Measurements from ENCODE around the gene PCDHB6. TPM values are rescaled to one million over a fixed set of nuclear protein-coding genes. Genes with fewer than 3 reads are reported as not detected.
"Not testable (repeated sequence)": the region's sequence is repeated elsewhere in the genome, so short reads cannot be mapped to it uniquely, and the experiment has no call there.

PCDHB6 gene
- total RNA-seq, 4 donors from 2014 or later = 0.14 to 0.32 TPM; not detected in 2

DNA sequence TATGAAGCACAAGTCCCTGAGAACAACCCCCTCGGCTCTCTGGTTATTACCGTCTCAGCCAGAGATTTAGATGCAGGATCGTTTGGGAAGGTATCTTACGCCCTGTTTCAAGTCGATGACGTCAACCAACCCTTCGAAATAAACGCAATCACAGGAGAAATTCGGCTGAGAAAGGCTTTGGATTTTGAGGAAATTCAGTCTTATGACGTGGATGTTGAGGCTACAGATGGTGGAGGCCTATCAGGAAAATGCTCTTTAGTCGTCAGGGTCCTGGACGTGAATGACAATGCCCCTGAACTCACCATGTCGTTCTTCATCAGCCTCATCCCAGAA lies 1.1 kb downstream of the PCDHB6 start:
- in situ Hi-C loops (cut with MboI; ENCODE audit: low pct_ligation_motif_present in 1 of 4, low pct_unique_long_range_greater_than_20kb in 1 of 4, low sequenced_read_pairs in 3 of 4) = no loop called here
- intact Hi-C loops (cut with DNase I; ENCODE audit: low total_unique reads) = no loop called here
- 59% methylated on average over 13 of the region's 13 CpGs; no CpG with 5 or more reads in 1 of the 2 donors for WGBS, 2 donors (ENCODE audit: low coverage in 1 of 2)

DNA sequence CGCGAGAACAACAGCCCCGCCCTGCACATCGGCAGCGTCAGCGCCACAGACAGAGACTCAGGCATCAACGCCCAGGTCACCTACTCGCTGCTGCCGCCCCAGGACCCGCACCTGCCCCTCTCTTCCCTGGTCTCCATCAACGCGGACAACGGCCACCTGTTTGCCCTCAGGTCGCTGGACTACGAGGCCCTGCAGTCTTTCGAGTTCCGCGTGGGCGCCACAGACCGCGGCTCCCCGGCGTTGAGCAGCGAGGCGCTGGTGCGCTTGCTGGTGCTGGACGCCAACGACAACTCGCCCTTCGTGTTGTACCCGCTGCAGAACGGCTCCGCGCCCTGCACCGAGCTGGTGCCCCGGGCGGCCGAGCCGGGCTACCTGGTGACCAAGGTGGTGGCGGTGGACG lies 1.8 kb downstream of the PCDHB6 start:
- H3K36me3 ChIP-seq; in situ Hi-C loops (cut with MboI; ENCODE audit: low pct_ligation_motif_present in 1 of 4, low pct_unique_long_range_greater_than_20kb in 1 of 4, low sequenced_read_pairs in 3 of 4); intact Hi-C loops (cut with DNase I; ENCODE audit: low total_unique reads); H3K27ac ChIP-seq; H3K4me3 ChIP-seq; DNase-seq; H3K27me3 ChIP-seq; H3K4me1 ChIP-seq: not testable (repeated sequence)
- 67% methylated on average over 32 of the region's 41 CpGs; no CpG with 5 or more reads in 1 of the 2 donors for WGBS, 2 donors (ENCODE audit: low coverage in 1 of 2)
- H3K9me3 ChIP-seq = peaks cover 18 to 39% of the 10 kb centered on the region in 2 donors

More for the DNA sequence above, 1.1 kb downstream of the PCDHB6 start:
- DNase-seq = no peak
- Histone ChIP-seq H3K27me3 (no peaks in the 10 kb centered on the region), H3K4me3 (no peak overlapping the region), H3K27ac (no peak overlapping the region), H3K4me1 (no peaks in the 10 kb centered on the region), H3K36me3 (no peaks in the 10 kb centered on the region), H3K9me3 (peaks cover 15 to 34% of the 10 kb centered on the region in 2 donors)
- no peak for TF ChIP-seq POLR2AphosphoS5 (IDR thresholded peaks at IDR 0.05)
- no peak for TF ChIP-seq POLR2A (IDR thresholded peaks at IDR 0.05)
- TF ChIP-seq EP300 (IDR thresholded peaks at IDR 0.05; ENCODE audit: low read depth) = no peak
- TF ChIP-seq CTCF (IDR thresholded peaks at IDR 0.05) = no peak

DNA sequence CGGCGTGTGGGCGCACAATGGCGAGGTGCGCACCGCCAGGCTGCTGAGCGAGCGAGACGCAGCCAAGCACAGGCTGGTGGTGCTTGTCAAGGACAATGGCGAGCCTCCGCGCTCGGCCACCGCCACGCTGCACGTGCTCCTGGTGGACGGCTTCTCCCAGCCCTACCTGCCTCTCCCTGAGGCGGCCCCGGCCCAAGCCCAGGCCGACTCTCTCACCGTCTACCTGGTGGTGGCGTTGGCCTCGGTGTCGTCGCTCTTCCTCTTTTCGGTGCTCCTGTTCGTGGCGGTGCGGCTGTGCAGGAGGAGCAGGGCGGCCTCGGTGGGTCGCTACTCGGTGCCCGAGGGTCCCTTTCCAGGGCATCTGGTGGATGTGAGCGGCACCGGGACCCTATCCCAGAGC lies 2.2 kb downstream of the PCDHB6 start:
- H3K27me3 ChIP-seq; DNase-seq; H3K4me1 ChIP-seq; H3K36me3 ChIP-seq; intact Hi-C loops (cut with DNase I; ENCODE audit: low total_unique reads); H3K4me3 ChIP-seq; H3K27ac ChIP-seq; in situ Hi-C loops (cut with MboI; ENCODE audit: low pct_ligation_motif_present in 1 of 4, low pct_unique_long_range_greater_than_20kb in 1 of 4, low sequenced_read_pairs in 3 of 4): not testable (repeated sequence)
- WGBS, 2 donors (ENCODE audit: low coverage in 1 of 2) = 72% methylated on average over 19 of the region's 36 CpGs; no CpG with 5 or more reads in 1 of the 2 donors
- peaks cover 21 to 43% of the 10 kb centered on the region in 2 donors for H3K9me3 ChIP-seq

DNA sequence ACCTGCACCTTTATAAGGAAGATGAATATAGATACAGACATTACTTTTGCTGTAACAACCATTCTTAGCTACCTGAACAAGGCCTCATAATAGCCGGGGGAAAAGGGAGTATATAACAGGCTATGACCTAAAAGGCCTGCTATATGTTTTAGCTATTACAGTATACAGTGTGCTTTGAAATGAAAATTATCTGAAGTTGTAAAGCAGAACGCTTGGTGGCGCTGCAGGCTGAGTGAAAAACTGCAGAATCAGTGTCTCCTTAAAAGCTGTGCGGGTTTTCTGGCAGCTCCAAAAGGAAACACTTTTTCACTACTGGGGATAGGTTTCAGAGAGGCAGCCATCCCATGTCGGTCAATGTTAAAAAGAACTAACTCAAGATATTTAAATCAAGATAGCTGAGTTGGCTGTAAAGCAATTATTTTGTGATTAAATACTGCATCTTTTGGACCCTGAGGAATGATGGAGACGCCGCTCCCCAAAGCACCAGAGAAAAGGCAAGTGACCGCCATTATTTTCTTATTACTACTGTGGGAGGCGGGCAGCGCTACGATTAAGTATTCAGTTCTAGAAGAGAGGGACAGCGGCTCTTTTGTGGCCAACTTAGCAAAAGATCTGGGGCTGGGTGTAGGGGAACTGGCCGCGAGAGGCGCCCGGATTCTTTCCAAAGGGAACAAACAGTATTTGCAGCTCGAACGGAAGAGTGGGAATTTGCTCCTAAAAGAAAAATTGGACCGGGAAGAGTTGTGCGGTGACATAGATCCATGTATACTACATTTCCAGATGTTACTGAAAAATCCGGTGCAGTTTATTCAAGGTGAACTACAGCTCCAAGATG lies 5.9 kb downstream of the PCDHB6 start:
- TF ChIP-seq CTCF (IDR thresholded peaks at IDR 0.05) = no peak
- TF ChIP-seq POLR2A (IDR thresholded peaks at IDR 0.05) = no peak
- no peak for TF ChIP-seq EP300 (IDR thresholded peaks at IDR 0.05; ENCODE audit: low read depth)
- in situ Hi-C loops (cut with MboI; ENCODE audit: low pct_ligation_motif_present in 1 of 4, low pct_unique_long_range_greater_than_20kb in 1 of 4, low sequenced_read_pairs in 3 of 4) (no loop called here), intact Hi-C loops (cut with DNase I; ENCODE audit: low total_unique reads) (no loop called here)
- Histone ChIP-seq H3K27me3 (no peaks in the 10 kb centered on the region), H3K36me3 (no peaks in the 10 kb centered on the region), H3K4me3 (no peak overlapping the region), H3K9me3 (peaks cover 14 to 37% of the 10 kb centered on the region in 2 donors), H3K27ac (no peak overlapping the region), H3K4me1 (no peaks in the 10 kb centered on the region)
- no peak for DNase-seq
- 51 to 59% methylated on average over 14 to 21 of the region's 21 CpGs for WGBS, 2 donors (ENCODE audit: low coverage in 1 of 2)

DNA sequence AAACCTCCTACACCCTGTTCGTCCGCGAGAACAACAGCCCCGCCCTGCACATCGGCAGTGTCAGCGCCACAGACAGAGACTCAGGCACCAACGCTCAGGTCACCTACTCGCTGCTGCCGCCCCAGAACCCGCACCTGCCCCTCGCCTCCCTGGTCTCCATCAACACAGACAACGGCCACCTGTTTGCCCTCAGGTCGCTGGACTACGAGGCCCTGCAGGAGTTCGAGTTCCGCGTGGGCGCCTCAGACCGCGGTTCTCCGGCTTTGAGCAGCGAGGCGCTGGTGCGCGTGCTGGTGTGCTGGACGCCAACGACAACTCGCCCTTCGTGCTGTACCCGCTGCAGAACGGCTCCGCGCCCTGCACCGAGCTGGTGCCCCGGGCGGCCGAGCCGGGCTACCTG lies 7.5 kb downstream of the PCDHB6 start:
- in situ Hi-C loops (cut with MboI; ENCODE audit: low pct_ligation_motif_present in 1 of 4, low pct_unique_long_range_greater_than_20kb in 1 of 4, low sequenced_read_pairs in 3 of 4); H3K27ac ChIP-seq; H3K4me3 ChIP-seq; intact Hi-C loops (cut with DNase I; ENCODE audit: low total_unique reads); H3K4me1 ChIP-seq; DNase-seq; H3K36me3 ChIP-seq; H3K27me3 ChIP-seq: not testable (repeated sequence)
- 75% methylated on average over 25 of the region's 38 CpGs; no CpG with 5 or more reads in 1 of the 2 donors for WGBS, 2 donors (ENCODE audit: low coverage in 1 of 2)
- H3K9me3 ChIP-seq = peaks cover 12 to 30% of the 10 kb centered on the region in 2 donors

DNA sequence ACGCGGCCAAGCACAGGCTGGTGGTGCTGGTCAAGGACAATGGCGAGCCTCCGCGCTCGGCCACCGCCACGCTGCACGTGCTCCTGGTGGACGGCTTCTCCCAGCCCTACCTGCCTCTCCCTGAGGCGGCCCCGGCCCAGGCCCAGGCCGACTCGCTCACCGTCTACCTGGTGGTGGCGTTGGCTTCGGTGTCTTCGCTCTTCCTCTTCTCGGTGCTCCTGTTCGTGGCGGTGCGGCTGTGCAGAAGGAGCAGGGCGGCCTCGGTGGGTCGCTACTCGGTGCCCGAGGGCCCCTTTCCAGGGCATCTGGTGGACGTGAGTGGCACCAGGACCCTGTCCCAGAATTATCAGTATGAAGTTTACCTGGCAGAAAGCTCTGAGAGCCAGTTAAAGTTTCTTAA lies 8.0 kb downstream of the PCDHB6 start:
- in situ Hi-C loops (cut with MboI; ENCODE audit: low pct_ligation_motif_present in 1 of 4, low pct_unique_long_range_greater_than_20kb in 1 of 4, low sequenced_read_pairs in 3 of 4); intact Hi-C loops (cut with DNase I; ENCODE audit: low total_unique reads): not testable (repeated sequence)
- H3K9me3 ChIP-seq = peaks cover 12 to 31% of the 10 kb centered on the region in 2 donors

More for the DNA sequence above, 8.0 kb downstream of the PCDHB6 start:
- H3K4me1 ChIP-seq, H3K36me3 ChIP-seq, H3K27ac ChIP-seq, DNase-seq, H3K4me3 ChIP-seq, H3K27me3 ChIP-seq: not testable (repeated sequence)
- WGBS, 2 donors (ENCODE audit: low coverage in 1 of 2) = 69% methylated on average over 8 of the region's 28 CpGs; no CpG with 5 or more reads in 1 of the 2 donors
